Pancreas (tissue), 10 donors: ENCODE data around the gene CMPK1. TPM values are rescaled to one million over a fixed set of nuclear protein-coding genes. Genes with fewer than 3 reads are reported as not detected.

Experiments
- ATAC-seq, 4 donors: fragments of 200-7000 bp; cut with Tn5 transposase; one replicate each; pipeline versions ENCODE4 v1.8.0 to v1.9.1; 2020; ENCODE audit warnings: mild to moderate bottlenecking in 4 of 4, moderate library complexity in 4 of 4
- DNase-seq, 6 donors: peaks; one replicate each; pipeline ENCODE4 v3.0.0-alpha.2; 2020
- FAIRE-seq: peaks from 2 replicates; lab custom pipeline; 2012; peaks lifted over from hg19 to GRCh38; lab: Jason Lieb, UNC
- H3K27ac ChIP-seq, 4 donors: fragments of 200-600 bp; sonication (generic); 1 replicate in 3 of 4; 2 replicates in 1 of 4; pipeline versions ENCODE4 v1.5.0 to v1.8.0; 2020
- H3K27me3 ChIP-seq, 4 donors: fragments of 200-600 bp; one replicate each; pipeline ENCODE4 v1.8.0; 2021
- H3K36me3 ChIP-seq, 3 donors: fragments of 200-600 bp; sonication (generic) in 1 of 3; one replicate each; pipeline versions ENCODE4 v1.5.0 to v1.8.0; 2020 to 2021
- H3K4me1 ChIP-seq, 3 donors: fragments of 200-600 bp; one replicate each; pipeline ENCODE4 v1.8.0; 2021
- H3K4me3 ChIP-seq, 4 donors: fragments of 200-600 bp; sonication (generic) in 2 of 4; one replicate each; pipeline versions ENCODE4 v1.5.0 to v1.8.0; 2020 to 2021
- H3K9me3 ChIP-seq, 4 donors: fragments of 200-600 bp; one replicate each; pipeline ENCODE4 v1.8.0; 2021
- WGBS, 2 donors: extraction: QIAGEN DNeasy Blood & Tissue Kit; methylation state at CpG; one replicate each; pipeline ENCODE4 v1.1.7; 2013; 5-methylcytosine and 5-hydroxymethylcytosine counted together
- intact Hi-C, 3 donors: fragments of 100-400 bp; cut with DNase I; formaldehyde crosslinking; loops; one replicate each; pipeline versions ENCODE4 v1.11.1 to v1.14.2; 2022
- polyA plus RNA-seq, 2 donors: library from polyadenylated mRNA; stranded (reverse); fragments of 200-250 nt; gene quantifications; one replicate each; pipeline ENCODE4 v1.2.3, GENCODE V29; 2013
- total RNA-seq, 6 donors: library from RNA; stranded (reverse); fragmentation: NEBNext Ultra II Directional in 4 of 6; extraction: Animal tissue kit (Norgen Biotek cat#: 25700) in 4 of 6; gene quantifications; one replicate each; pipeline versions ENCODE4 v1.2.1 to v1.2.4, GENCODE V29; 2021 to 2023
- TF ChIP-seq, protein P1 (sequence below), 4 donors: fragments of 200-600 bp; sonication (generic) in 3 of 4; IDR thresholded peaks; one replicate each; pipeline versions ENCODE4 v1.5.0 to v1.8.0; 2021; ENCODE audit warnings: antibody characterized with exemption in 4 of 4
- donor health status: healthy with polysubstance abuse.
- donor health status: DM: no; HTN: no; CAD: no; lungs with moderate emphysema.
- donor health status: DM: no; HTN: no; CAD: no.
- donor health status: control.
- donor health status: control.
- donor health status: Bipolar disorder and iron deficiency.
- donor health status: DM: yes; HTN: yes; CAD: no.
- donor health status: DM: no; HTN: no; CAD: no.
- donor health status: DM: no; HTN: no; CAD: no.
- donor health status: DM: yes; HTN: yes; CAD: no.

Gene CMPK1
- total and polyA plus RNA-seq, 8 donors, result 43.8 to 93.0 (median 65.7) TPM

DNA sequence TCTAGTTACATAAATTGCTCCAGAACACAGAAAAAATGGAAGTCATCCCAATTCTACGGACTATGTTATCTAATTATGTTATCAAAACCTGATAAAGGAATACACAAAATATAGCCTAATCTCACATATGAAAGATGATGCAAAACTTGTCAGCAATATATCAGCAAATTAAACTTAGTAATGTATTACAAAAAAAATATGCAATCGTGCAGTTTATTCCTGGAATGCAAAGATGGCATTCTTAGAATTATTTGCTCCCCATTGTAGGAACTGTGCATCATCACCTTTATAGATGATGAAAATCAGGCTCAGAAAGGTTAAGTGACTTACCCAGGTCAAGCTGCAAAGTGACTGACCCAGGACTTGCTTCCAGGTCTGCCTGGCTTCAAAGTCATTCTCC is 90.3 kb downstream of the CMPK1 start:
- 8 to 9% methylated on average over 2 of the region's 2 CpGs for WGBS, 2 donors
- FAIRE-seq (no peak), ATAC-seq (no peak), DNase-seq (no peak)
- TF ChIP-seq, protein P1, sequence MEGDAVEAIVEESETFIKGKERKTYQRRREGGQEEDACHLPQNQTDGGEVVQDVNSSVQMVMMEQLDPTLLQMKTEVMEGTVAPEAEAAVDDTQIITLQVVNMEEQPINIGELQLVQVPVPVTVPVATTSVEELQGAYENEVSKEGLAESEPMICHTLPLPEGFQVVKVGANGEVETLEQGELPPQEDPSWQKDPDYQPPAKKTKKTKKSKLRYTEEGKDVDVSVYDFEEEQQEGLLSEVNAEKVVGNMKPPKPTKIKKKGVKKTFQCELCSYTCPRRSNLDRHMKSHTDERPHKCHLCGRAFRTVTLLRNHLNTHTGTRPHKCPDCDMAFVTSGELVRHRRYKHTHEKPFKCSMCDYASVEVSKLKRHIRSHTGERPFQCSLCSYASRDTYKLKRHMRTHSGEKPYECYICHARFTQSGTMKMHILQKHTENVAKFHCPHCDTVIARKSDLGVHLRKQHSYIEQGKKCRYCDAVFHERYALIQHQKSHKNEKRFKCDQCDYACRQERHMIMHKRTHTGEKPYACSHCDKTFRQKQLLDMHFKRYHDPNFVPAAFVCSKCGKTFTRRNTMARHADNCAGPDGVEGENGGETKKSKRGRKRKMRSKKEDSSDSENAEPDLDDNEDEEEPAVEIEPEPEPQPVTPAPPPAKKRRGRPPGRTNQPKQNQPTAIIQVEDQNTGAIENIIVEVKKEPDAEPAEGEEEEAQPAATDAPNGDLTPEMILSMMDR (IDR thresholded peaks at IDR 0.05), result no peak
- Histone ChIP-seq H3K4me3 (no peak overlapping the region), H3K27me3 (no peaks in the 10 kb centered on the region), H3K9me3 (no peaks in the 10 kb centered on the region), H3K4me1 (no peaks in the 10 kb centered on the region), H3K36me3 (no peaks in the 10 kb centered on the region), H3K27ac (no peak overlapping the region)
- intact Hi-C loops, result loop anchor here in 1 of 3 donors (10.0 kb wide), 1 partner anchor 239 kb away; no protein-coding TSS in a partner anchor

DNA sequence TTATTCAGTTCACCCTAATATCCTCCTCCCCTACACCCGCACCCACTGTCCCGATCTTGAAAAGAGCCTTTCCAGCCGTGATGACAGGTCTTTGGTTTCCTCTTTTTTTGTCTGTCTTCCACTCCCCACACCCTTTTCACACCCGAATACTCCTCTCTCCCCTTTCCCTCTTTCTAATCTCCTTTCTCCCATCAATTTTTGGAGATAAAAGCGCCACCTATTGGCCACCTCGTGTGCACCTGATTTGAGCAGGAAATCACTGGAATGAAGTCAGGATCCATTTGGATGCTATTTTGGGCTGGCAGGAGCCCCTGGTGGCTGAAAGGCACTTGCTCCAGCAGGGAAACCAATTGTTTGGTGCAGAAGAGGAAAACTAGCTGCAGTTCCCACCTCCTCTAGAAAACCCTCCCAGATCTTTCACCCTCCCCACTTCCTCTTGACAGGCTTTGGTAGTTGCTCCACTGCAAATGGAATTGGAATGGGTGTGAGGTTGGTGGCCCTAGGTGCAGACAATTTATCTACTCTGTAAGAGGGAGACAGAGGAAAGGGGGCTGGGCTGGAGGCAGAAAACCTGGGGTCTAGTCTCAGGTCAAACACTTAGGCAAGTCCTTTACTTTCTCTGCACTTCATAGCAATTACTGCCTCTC is 90.9 kb downstream of the CMPK1 start:
- DNase-seq (peak in 1 of 6 donors; percentile 39), FAIRE-seq (no peak), ATAC-seq (peak; percentile 28 to 70 (median 54))
- H3K36me3 ChIP-seq, result no peaks in the 10 kb centered on the region
- WGBS, 2 donors, result 6 to 8% methylated on average over 6 of the region's 6 CpGs
- H3K4me3 ChIP-seq, result no peak overlapping the region
- H3K27ac ChIP-seq, result no peak overlapping the region
- intact Hi-C loops, result loop anchor here in 1 of 3 donors (10.0 kb wide), 1 partner anchor 240 kb away; no protein-coding TSS in a partner anchor
- H3K9me3 ChIP-seq, result no peaks in the 10 kb centered on the region
- TF ChIP-seq, protein P1 (IDR thresholded peaks at IDR 0.05), result peak; percentile 23 to 48 (median 42)
- H3K4me1 ChIP-seq, result no peaks in the 10 kb centered on the region
- H3K27me3 ChIP-seq, result no peaks in the 10 kb centered on the region

Other genes starting within 250 kb of the CMPK1 start
- under 1 TPM in 1 of 6 donors, not detected in 5; 0.19 TPM for gene CYP4A22, start 196.3 kb upstream of the CMPK1 start, total RNA-seq
- gene CYP4A22, start 196.3 kb upstream of the CMPK1 start, polyA plus RNA-seq, result under 1 TPM; 0.11 to 0.28 TPM
- 10 to 100 TPM; 26.6 to 55.9 (median 46.4) TPM for gene PDZK1IP1, start 143.8 kb upstream of the CMPK1 start, total RNA-seq
- gene PDZK1IP1, start 143.8 kb upstream of the CMPK1 start, polyA plus RNA-seq, result 10 to 100 TPM; 26.1 to 41.9 TPM
- gene TAL1, start 101.6 kb upstream of the CMPK1 start, total RNA-seq, result 1 to 10 TPM in 2 of 6 donors, under 1 TPM in 4; 0.28 to 1.2 (median 0.39) TPM
- gene TAL1, start 101.6 kb upstream of the CMPK1 start, polyA plus RNA-seq, result 1 to 10 TPM; 1.8 to 3.2 TPM
- gene STIL, start 19.6 kb upstream of the CMPK1 start, total RNA-seq, result 1 to 10 TPM in 2 of 6 donors, under 1 TPM in 4; 0.43 to 1.5 (median 0.67) TPM
- under 1 TPM; 0.49 to 0.56 TPM for gene STIL, start 19.6 kb upstream of the CMPK1 start, polyA plus RNA-seq
- not detected for gene FOXE3, start 82.5 kb downstream of the CMPK1 start, total RNA-seq
- not detected for gene FOXE3, start 82.5 kb downstream of the CMPK1 start, polyA plus RNA-seq
- under 1 TPM; 0.04 to 0.19 (median 0.09) TPM for gene FOXD2, start 104.3 kb downstream of the CMPK1 start, total RNA-seq
- gene FOXD2, start 104.3 kb downstream of the CMPK1 start, polyA plus RNA-seq, result under 1 TPM; 0.02 to 0.08 TPM